ENCODE data around the gene C12orf56.
"Not testable (repeated sequence)": the region's sequence is repeated elsewhere in the genome, so short reads cannot be mapped to it uniquely, and the experiment has no call there.

The C12orf56 gene

DNA sequence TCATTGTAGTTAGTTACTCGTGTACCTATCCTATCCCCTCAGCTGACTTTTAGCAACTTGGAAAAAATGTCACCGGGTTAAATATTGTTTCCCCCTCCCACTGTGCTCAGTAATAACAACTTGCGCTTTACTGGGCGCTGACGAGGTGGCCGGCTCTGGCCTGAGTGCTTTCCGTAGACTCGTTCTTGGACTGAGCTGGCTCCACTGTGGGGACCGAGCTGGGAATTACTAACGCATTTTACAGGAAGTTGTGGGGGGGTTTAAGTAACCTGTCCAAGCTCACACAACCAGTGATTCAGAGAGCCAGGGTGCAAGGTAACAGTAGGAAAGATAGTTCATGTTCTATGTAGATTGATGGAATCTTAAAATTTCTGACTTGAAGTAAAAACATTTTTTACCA, 86.0 kb downstream of the C12orf56 start:
- DNase-seq (ENCODE audit: low read depth in 2 of 2) = no peak

DNA sequence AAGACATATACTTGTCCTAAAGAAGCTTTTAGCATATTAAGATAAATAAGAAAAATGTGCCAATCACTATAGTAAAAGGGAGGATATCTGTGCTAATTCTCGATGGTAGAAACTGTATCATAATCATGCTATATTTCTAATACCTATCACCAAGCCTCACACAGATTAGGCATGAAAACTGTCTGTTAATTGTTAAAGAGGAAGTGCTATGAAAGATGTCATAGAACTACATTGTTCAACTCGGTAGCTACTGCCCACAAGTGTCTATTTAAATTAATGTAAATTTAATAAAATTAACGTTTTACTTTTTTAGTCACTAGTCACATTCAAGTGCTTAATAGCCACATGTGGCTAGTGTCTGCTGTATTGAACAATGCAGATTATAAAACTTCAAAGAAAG, 90.9 kb downstream of the C12orf56 start:
- no peak for DNase-seq (ENCODE audit: low read depth in 2 of 2)

DNA sequence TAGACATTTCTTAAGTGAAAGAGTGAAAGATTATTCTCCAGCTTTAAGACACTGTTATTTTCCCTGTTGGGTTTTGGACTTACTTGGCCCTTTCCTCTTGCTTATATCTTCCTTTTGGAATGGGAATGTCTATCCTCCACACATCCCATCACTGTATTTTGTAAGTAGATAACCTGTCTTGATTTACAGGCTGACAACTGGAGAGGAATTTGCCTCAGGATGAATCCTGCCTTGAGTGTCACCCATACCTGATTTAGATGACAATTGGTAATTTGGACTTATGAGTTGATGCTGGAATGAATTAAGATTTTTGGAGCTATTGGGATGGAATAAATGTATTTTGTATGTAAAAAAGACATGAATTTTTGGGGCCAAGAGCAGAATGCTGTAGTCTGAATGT, 94.3 kb downstream of the C12orf56 start:
- DNase-seq (ENCODE audit: low read depth in 2 of 2) = no peak

DNA sequence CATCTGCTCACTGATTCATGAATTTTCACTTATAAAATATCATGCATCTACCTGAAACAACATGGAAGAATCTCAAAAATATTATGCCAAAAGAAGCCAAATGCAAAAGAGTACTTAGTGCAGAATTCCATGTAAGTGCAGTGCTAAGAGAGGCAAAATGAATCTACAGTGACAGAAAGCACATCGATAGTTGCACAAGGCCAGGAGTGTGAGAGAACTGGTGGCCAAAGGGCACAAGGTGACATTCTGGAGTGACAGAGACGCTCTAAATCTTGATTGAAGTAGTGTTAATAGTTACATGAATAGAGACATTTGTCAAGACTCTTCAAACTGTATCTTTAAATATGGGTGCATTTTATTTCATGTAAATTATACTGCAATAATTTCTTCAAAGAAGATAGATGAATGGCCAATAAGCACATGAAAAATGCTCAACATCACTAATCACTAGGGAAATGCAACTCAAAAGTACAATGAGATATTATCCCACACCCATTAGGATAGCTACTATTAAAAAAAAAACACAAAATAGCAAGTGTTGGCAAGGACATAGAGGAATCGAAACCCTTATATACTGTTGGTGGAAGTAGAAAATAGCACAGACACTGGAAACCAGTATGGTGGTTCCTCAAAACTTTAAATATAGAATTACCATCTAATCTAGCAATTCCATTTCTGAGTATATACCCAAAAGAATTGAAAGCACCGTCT, 96.7 kb downstream of the C12orf56 start:
- DNase-seq (ENCODE audit: low read depth in 2 of 2) = no peak

DNA sequence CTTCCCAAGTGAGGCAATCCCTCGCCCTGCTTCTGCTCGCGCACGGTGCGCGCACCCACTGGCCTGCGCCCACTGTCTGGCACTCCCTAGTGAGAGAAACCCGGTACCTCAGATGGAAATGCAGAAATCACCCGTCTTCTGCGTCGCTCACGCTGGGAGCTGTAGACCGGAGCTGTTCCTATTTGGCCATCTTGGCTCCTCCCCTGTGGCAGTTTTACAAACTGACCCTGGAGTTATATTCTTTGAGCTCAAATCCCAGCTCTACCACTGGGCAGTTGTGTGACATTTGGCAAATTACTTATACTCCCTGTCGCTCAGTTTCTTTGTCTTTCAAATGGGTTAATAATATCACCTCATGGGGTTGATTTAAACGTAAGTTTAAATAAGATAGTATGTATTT, 97.4 kb downstream of the C12orf56 start:
- not testable (repeated sequence) for DNase-seq (ENCODE audit: low read depth in 2 of 2)

DNA sequence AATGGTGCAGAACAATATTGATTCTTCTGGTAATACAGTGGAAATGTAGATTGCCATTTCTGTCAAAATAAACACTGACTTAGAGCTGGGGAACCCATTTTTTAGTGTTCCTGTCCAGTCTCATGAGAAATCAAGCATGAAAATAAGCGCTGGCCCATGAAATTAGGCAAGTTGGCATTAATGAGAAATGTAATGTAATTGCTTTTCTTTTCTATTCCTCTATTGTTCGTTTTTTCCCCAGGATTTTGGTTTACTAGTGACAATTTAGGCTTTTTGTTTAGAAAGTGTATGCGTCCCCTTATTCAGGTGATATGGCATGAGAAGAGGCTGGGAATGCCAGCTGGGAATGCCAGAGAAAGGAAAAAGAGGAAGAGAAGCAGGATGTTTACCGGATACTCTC, 104.0 kb downstream of the C12orf56 start:
- DNase-seq (ENCODE audit: low read depth in 2 of 2) = no peak

DNA sequence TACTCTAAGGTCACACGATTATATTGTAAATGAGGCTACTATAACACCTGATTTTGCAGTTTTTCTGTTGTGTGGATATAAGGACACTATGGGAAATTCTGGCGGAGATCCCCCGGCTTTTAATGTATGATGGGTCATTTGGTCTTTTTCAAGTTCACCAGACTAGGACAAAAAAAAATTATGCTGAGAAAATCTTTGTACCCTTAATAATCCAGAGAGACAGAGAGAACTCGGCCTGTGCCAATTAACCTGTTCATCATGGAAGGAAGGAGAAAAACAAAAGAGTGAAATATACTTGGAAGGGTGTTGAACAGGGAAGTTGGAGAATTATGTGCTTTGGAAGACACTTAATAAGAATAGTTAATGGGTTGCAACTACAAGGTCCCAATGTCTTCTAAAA, 106.3 kb downstream of the C12orf56 start:
- no peak for DNase-seq (ENCODE audit: low read depth in 2 of 2)

DNA sequence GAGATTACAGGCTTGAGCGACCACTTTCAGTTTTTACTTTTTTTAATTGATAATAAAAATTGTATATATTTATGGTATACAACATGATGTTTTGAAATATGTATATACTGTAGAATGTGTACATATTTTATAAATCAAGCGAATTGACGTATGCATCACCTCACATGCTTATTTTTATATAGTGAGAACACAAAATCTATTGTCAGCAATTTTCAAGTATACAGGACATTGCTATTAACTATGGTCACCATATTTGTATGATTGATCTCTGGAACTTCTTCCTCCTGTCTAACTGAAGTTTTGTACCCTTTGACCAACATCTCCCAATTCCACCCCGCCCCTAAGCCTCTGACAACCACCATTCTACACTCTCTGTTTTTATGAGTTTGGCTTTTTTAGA, 112.1 kb downstream of the C12orf56 start:
- DNase-seq (ENCODE audit: low read depth in 2 of 2) = no peak

DNA sequence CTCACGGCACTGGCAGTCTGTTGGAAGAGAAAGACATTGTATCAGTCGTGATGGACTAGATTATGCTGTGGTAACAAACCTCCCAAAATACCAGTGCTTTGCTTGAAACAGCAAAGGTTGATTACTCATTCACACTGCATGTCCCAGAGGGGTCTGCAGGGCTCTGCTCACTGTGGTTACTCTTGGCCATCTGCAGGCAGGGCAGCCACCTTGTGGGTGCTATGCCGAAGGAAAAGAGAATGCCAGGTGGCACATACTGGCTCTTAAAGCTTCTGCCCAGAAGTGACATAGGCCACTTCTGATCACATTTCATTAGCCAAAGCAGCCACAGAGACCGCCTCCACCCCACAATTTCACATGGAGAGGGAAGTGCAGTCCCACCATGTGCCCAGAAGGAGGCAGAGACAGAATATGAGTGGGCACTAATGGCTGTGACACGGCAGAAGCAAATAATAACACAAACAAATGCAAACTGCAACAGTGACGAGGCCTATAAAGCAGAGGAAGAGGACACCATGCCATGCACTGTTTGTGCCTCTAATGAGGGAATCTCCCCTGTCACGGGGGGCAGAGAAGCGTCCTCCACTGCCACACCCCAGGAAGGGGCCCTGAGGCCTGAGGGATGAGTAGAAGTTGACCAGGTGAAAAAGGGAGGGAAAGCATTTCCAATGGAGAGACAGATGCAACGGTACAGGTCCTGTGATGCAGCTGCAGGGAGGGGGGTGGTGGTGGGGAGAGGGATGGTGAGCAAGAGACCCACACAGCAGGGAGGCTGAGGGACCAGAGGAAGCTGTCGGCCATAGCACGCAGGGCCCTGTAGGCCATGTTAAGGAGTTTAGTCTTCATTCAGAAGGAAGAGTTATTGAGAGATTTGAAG, 116.8 kb downstream of the C12orf56 start:
- DNase-seq (ENCODE audit: low read depth in 2 of 2) = no peak

DNA sequence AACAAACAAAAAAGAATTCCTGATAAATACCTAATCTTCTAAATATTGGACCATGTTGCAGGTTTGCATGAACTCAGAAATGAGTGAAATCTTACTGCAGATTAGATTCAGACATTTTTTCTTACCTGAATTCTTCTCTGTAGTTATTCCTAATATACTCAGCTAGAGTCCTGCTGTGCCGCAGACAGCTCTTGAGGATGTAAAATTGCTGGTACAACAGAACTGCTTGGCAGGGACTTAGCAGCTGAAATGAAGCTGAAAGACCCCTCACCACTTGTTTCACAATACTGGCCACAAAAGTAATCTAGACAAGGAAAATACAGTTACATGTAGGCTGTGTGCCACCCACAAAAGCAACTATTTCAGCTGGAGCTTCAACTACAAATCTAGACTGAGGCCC, 120.1 kb downstream of the C12orf56 start:
- DNase-seq (ENCODE audit: low read depth in 2 of 2) = no peak

DNA sequence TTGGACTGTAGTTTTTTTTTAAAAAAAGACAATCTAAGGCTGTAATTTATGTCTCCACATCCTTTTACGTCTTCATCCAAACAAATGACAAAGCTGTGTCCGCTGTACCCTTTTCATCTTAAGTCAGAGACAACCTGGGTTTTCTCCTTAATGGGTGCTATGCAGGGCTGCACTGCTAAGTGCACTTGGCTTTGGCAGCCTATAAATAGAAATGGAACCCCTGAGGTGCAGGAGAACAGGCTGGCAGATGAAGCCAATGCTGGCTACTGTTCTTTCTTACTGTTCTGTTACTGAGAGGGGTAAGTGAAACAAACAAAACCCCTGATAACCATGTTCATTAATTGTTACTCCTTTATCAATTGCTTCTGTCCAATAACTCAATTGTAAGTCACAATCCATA, 121.4 kb downstream of the C12orf56 start:
- DNase-seq (ENCODE audit: low read depth in 2 of 2) = no peak

DNA sequence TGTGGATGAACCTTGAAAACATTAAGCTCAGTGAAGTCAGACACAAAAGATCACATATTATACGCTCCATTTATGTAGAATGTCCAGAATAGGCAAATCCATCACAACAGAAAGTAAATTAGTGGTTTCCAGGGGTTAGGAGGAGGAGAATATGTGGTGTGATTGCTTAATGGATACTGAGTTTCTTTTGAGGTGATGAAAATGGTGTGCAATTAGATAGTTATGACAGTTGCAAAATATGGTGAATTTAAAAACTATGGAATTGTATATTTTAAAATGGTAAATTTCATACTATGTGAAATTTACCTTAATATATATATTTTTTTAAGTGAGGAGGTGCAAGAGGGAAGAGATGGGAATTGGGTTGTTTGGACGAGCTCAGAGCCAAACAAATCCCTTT, 122.1 kb downstream of the C12orf56 start:
- DNase-seq (ENCODE audit: low read depth in 2 of 2) = no peak

DNA sequence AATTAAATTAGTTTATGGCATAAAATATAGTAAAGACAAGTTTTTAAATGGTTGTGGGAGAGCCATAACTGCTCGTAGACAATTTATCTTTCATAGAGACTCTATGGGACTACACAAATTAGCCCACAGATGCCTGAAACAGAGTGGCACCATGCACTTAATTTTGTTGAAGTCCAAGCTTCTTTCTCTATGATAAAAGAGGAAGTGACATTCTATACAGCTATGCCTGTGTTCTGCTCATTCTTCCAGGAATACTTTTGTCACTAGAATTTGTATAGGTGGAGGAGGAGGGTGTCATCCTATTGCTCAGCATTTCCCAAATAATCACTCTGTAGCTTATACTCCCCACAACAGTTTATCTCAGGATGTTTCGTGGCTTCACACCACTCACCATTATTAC, 124.7 kb downstream of the C12orf56 start:
- DNase-seq (ENCODE audit: low read depth in 2 of 2) = no peak

DNA sequence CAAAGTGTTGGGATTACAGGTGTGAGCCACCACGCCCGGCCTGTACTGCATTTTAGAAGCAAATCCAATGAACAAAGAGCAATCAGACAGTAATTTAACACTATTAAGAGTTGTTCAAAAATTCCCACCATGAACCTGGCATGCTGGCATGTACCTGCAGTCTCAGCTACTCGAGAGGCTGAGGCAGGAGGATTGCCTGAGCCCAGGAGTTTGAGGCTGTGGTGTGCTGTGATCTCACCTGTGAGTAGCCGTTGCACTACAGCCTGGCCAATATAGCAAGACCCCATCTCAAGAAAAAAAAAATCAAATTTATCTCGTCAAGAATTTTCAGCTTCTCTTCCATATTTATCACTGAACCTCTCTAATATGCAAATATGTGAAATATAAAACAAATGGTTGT, 128.7 kb downstream of the C12orf56 start:
- DNase-seq (ENCODE audit: low read depth in 2 of 2) = no peak

DNA sequence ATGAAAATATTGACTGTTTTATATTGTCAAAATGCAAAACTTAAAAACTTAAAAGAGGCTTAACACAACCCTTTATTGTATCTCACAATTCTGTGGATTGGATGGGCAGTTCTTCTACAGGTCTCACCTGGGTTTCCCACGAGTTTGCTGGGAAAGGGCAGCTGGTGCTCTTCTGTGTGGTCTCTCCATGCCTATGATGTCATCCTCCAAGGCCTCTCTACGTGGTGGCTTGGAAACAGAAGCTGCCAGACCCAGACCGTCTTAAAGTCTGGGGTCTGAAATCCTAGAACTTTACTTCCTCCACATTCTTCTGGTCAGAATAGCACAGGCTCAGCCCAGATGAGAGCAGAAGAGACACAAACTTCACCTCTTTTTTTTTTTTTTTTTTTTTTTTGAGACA, 132.0 kb downstream of the C12orf56 start:
- no peak for DNase-seq (ENCODE audit: low read depth in 2 of 2)

DNA sequence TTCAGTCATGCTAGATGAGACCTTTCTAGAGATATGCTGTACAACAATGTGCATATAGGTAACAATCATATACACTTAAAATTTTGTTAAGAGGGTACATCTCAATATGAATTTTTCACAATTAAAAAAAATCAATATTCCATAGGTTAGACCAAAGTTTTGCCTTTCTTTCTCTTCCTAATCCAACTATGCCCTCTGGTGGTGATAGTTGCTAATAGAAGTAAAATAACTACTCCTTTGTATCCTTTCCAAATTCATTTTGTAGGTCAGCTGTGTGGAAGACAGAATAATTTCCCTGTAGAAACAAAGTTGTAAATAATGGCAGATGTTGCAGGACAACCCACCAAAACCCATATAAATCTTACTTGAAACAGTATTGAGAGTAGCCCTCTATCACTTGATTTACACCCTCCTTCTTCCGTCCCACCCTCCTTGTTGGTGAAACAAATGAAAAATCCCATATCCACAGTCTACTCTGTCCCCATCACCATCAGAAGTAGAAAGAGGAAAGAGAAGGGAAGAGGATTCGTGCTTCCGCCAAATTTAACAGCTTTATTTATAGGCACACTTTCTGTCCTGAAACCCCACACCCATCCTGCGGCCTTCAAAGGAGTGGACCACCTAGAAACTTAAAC, 134.3 kb downstream of the C12orf56 start:
- DNase-seq (ENCODE audit: low read depth in 2 of 2) = no peak

DNA sequence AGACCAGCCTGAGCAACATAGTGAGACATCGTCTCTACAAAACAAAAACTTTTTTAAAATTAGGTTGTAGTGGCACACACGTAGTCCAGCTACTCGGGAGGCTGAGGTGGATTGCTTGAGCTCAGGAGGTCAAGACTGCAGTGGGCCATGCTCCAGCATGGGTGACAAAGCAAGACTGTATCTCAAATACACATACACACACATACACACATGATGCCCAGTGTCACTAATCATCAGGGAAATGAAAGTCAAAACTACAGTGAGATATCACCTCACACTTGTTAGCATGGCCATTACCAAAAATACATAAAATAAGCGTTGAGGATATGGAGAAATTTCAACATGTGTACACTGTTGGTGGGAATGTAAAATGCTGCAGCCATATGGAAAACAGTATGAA, 135.3 kb downstream of the C12orf56 start:
- DNase-seq (ENCODE audit: low read depth in 2 of 2) = no peak

DNA sequence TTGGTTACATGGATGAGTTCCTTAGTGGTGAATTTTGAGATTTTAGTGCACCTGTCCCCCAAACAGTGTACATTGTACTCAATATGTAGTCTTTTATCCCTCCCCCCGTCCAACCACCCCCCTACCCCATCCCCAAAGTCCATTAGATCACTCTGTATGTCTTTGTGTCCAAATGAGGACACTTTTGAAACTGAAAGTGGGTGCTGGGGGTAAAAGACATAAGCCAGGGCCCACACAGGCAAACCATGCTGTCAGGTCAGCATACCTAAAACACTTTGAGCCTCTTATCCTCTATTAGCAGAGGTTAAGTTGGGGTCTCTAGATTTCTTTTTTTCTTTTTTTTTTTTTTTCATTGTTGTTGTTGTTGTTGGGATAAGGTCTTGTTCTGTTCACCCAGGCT, 137.2 kb downstream of the C12orf56 start:
- DNase-seq (ENCODE audit: low read depth in 2 of 2) = no peak

DNA sequence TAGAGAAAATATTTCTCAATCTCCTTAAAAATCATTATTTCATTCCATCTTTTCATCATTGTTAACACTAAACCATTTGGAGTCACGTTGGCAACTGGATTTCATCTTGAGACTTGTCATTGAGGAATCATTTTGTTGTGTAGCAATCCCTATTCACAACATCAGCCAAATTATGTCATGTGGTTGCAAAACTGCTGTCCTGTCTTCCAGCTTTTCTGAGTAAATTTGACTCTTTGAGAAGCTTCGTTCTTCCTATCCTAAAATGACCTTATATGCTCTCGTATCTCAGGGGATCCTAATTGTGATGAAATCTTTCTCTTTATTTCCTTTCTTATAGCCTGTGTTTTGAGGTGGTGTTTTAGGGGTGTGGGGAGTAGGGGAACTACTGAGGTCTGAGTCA, 137.9 kb downstream of the C12orf56 start:
- no peak for DNase-seq (ENCODE audit: low read depth in 2 of 2)

DNA sequence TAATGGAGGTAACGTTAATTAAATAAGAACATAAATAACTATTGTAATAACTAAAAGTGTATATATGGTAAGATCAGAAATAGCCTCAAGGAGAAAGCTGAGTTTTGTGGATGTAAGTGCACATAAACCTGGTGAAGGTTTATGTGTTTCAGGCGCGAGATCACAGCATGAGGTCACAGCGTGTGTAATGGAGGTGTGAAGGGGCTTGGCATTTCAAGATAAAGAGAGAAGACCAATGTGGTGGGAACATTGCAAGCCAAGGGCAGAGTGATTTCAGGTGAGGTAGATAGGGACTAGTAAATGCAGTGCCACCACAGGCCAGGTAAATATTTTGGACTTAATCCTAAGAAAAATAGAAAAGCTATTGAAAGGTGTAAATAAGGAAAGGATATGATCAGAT, 146.7 kb downstream of the C12orf56 start:
- DNase-seq (ENCODE audit: low read depth in 2 of 2) = no peak

DNA sequence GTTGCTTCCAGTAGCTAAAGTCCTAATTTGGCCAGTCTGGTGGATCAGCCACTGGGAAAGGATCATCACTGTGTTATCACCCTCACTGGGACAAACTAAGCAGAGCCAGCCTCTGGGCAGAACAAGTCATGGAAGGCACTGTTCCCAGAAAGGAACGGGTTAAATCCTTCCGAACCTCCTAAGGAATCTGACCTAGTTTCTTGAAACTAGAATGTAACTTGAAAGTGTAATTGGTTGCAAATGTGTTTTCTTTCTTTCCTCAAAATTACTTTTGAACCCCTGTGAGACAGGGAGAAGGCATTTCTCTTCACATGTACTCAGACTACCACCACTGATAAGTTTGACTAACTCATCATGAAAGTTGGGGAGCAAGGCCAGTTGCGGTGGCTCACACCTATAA, 149.8 kb downstream of the C12orf56 start:
- DNase-seq (ENCODE audit: low read depth in 2 of 2) = no peak

DNA sequence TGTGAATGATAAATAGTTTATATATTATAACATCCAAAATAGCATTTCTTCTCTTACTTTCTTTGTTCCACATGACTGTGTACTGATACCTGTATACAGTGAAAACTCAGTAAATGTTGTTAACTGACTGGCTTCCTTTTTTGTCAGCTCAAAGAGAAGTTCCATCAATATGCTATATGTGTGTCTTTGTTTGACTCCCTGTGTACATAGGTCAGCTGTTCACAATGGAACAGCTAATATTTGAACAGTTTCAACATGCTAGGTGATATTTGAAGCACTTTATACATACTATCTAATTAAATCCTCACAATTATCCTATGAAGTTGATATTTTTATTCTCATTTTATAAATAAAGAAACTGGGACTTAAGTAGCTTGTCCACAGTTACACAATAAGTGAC, 153.2 kb downstream of the C12orf56 start:
- no peak for DNase-seq (ENCODE audit: low read depth in 2 of 2)

DNA sequence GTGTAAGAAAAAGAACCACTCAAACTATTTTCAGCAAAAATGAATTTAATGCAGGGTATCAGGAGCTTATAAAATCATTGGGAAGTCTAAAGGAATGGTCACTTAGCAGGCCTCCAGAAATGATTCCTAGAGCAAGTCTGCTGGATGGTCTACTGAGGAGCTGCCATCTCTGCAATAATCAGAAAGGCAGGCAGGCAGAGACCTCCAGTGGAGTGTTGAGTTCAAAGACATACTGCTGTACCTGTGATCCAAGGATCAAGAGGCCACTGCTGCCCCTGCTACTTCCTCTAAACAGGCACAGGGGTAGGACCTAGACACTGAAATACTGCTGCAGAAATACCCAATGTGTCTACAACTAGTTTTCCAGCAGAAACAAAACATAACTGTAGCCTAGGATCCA, 154.0 kb downstream of the C12orf56 start:
- DNase-seq (ENCODE audit: low read depth in 2 of 2) = no peak
